Adipose tissue (tissue), 3 donors: ENCODE measurements around the gene RBFOX1. TPM values are rescaled to one million over a fixed set of nuclear protein-coding genes. Genes with fewer than 3 reads are reported as not detected.

ENCODE experiments used
- H3K27ac ChIP-seq: one replicate; pipeline ENCODE4 v1.5.1; 2013; ENCODE audit warnings: low read depth, low read length
- WGBS, 3 donors: extraction: QIAGEN DNeasy Blood & Tissue Kit; methylation state at CpG; one replicate each; pipeline ENCODE4 v1.1.7; 2013; 5-methylcytosine and 5-hydroxymethylcytosine counted together
- polyA plus RNA-seq, 3 donors: library from polyadenylated mRNA; stranded (reverse); fragments of 200-250 nt; gene quantifications; one replicate each; pipeline ENCODE4 v1.2.3, GENCODE V29; 2013
- donor health status: healthy with polysubstance abuse.
- donor health status: Bipolar disorder and iron deficiency.
- donor health status: healthy.

Gene RBFOX1
- polyA plus RNA-seq, 3 donors, result 0.03 to 0.34 TPM; not detected in 1

GRCh38 chr16:7534749-7535148 is 202.1 kb downstream of the RBFOX1 start:
- WGBS, 3 donors, result 61 to 76% (median 71%) methylated on average over 7 of the region's 7 CpGs

GRCh38 chr16:7541026-7541425 is 208.4 kb downstream of the RBFOX1 start:
- WGBS, 3 donors, result 53 to 72% (median 63%) methylated on average over 3 of the region's 3 CpGs
- no peak overlapping the region for H3K27ac ChIP-seq

More at GRCh38 chr16:7534749-7535148, 202.1 kb downstream of the RBFOX1 start:
- no peak overlapping the region for H3K27ac ChIP-seq

GRCh38 chr16:7545251-7545650 is 212.6 kb downstream of the RBFOX1 start:
- 38 to 41% (median 38%) methylated on average over 9 of the region's 9 CpGs for WGBS, 3 donors
- no peak overlapping the region for H3K27ac ChIP-seq

- 24 to 36% (median 32%) methylated on average over 4 of the region's 4 CpGs for WGBS, 3 donors
- H3K27ac ChIP-seq, result no peak overlapping the region
Observed at GRCh38 chr16:7546948-7547347, 214.3 kb downstream of the RBFOX1 start.

- H3K27ac ChIP-seq, result no peak overlapping the region
- WGBS, 3 donors, result 43 to 57% (median 55%) methylated on average over 4 of the region's 4 CpGs
Observed at GRCh38 chr16:7547736-7548135, 215.1 kb downstream of the RBFOX1 start.

- no peak overlapping the region for H3K27ac ChIP-seq
- 76 to 80% (median 77%) methylated on average over 4 of the region's 4 CpGs for WGBS, 3 donors
Observed at GRCh38 chr16:7548796-7549318, 216.2 kb downstream of the RBFOX1 start.

GRCh38 chr16:7550096-7550495 is 217.5 kb downstream of the RBFOX1 start:
- 71 to 81% (median 79%) methylated on average over 7 of the region's 7 CpGs for WGBS, 3 donors
- H3K27ac ChIP-seq, result no peak overlapping the region

- H3K27ac ChIP-seq, result no peak overlapping the region
- WGBS, 3 donors, result 80 to 93% (median 91%) methylated on average over 7 of the region's 7 CpGs
Observed at GRCh38 chr16:7555459-7555858, 222.8 kb downstream of the RBFOX1 start.

- WGBS, 3 donors, result 57 to 71% (median 71%) methylated on average over 5 of the region's 5 CpGs
- H3K27ac ChIP-seq, result no peak overlapping the region
Observed at GRCh38 chr16:7561908-7562405, 229.3 kb downstream of the RBFOX1 start.

- WGBS, 3 donors, result 77 to 79% (median 77%) methylated on average over 9 of the region's 9 CpGs
- no peak overlapping the region for H3K27ac ChIP-seq
Observed at GRCh38 chr16:7566360-7566759, 233.7 kb downstream of the RBFOX1 start.

- no peak overlapping the region for H3K27ac ChIP-seq
- 77 to 85% (median 81%) methylated on average over 10 of the region's 10 CpGs for WGBS, 3 donors
Observed at GRCh38 chr16:7571366-7571765, 238.7 kb downstream of the RBFOX1 start.

- 56 to 84% (median 64%) methylated on average over 2 of the region's 2 CpGs for WGBS, 3 donors
- H3K27ac ChIP-seq, result no peak overlapping the region
Observed at GRCh38 chr16:7577588-7577987, 244.9 kb downstream of the RBFOX1 start.

- no peak overlapping the region for H3K27ac ChIP-seq
- WGBS, 3 donors, result 88 to 93% (median 89%) methylated on average over 8 of the region's 8 CpGs
Observed at GRCh38 chr16:7579454-7579853, 246.8 kb downstream of the RBFOX1 start.

GRCh38 chr16:7581175-7581574 is 248.5 kb downstream of the RBFOX1 start:
- no peak overlapping the region for H3K27ac ChIP-seq
- WGBS, 3 donors, result 73 to 78% (median 77%) methylated on average over 6 of the region's 6 CpGs

- WGBS, 3 donors, result 74 to 77% (median 75%) methylated on average over 4 of the region's 4 CpGs
- H3K27ac ChIP-seq, result no peak overlapping the region
Observed at GRCh38 chr16:7583396-7583795, 250.8 kb downstream of the RBFOX1 start.

GRCh38 chr16:7584561-7584960 is 251.9 kb downstream of the RBFOX1 start:
- 73 to 86% (median 81%) methylated on average over 6 of the region's 6 CpGs for WGBS, 3 donors
- no peak overlapping the region for H3K27ac ChIP-seq

GRCh38 chr16:7585705-7586104 is 253.1 kb downstream of the RBFOX1 start:
- WGBS, 3 donors, result 49 to 59% (median 51%) methylated on average over 4 of the region's 4 CpGs
- H3K27ac ChIP-seq, result no peak overlapping the region

- WGBS, 3 donors, result 65 to 81% (median 71%) methylated on average over 4 of the region's 4 CpGs
- H3K27ac ChIP-seq, result no peak overlapping the region
Observed at GRCh38 chr16:7590934-7591333, 258.3 kb downstream of the RBFOX1 start.

GRCh38 chr16:7596308-7596707 is 263.7 kb downstream of the RBFOX1 start:
- no peak overlapping the region for H3K27ac ChIP-seq
- 78 to 86% (median 85%) methylated on average over 11 of the region's 11 CpGs for WGBS, 3 donors

- no peak overlapping the region for H3K27ac ChIP-seq
- 27 to 53% (median 42%) methylated on average over 3 of the region's 3 CpGs for WGBS, 3 donors
Observed at GRCh38 chr16:7597677-7598076, 265.0 kb downstream of the RBFOX1 start.
